ENCODE results near the gene ALX3.

ALX3 gene

GRCh38 chr1:110063781-110064180, 6.7 kb downstream of the ALX3 start:
- DNase-seq, result no peak

GRCh38 chr1:110062612-110063011, 7.9 kb downstream of the ALX3 start:
- DNase-seq, result no peak

GRCh38 chr1:110061341-110061740, 9.1 kb downstream of the ALX3 start:
- DNase-seq, result no peak

- no peak for DNase-seq
These were observed 9.8 kb downstream of the ALX3 start for GRCh38 chr1:110060662-110061060.

DNA sequence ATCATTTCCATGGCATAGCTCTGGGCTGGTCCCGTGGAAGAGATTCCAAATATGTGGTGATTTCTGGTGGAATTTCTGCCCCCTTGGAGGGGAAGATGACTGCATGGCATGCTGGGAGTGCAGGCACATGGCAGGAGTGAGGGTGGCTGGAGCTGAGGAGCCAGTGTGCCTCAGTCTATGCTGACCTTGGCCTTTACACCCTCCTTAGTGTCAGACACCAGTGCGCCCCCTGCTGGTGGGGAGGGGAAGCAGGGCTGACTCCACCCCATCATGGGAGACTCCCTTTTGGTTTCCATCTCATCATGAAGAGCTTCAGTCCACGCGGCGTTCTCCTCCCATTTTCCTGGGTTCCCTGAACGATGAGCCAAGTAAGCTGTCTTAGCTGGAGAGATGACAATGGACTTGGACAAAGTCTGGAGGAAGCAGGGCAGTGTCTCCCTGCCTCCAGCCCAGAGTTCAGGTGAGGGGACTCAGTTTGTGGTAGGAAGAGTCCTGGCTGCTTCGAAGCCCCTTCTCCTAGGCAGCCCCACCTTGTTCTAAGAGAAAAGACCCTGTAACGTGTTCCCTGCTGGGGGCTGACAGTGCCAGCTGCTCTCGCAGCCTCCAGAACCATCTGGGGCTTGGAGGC, 10.3 kb downstream of the ALX3 start:
- DNase-seq, result no peak

DNA sequence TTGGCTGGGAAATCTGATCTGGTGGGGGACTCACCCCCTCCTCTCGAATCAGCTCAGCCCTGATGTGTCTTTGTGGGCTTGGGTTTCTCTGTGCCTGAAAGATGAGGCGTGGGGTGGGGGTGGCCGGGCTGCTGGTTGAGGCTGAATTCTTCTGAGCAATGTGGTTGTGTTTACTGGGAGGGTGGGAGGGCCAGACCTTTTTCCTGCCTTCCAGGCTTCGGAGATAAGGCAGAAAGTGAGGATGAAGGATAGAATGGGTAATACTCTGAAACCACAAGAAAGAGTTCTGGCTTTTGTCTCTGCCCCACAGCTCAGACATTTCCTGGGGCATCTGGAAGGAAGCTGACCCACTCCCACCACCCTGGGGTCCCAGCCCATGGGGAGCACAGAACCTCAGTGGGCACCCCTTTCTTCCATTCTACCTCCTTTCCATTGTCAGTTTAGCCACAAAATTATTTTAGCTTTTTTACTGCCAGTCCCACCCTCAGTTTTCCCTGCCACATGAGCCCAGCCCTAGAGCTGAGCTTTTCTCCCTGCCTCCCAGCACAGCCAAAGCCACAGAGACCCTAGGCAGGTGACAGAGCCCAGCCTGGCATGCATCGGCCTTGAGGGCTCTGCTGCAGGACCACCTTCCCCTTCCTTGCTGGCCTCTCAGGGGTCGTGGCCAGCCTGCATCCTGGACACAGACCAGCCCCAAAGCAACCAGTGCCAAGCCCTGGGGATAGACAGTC, 11.2 kb downstream of the ALX3 start:
- DNase-seq, result no peak

DNA sequence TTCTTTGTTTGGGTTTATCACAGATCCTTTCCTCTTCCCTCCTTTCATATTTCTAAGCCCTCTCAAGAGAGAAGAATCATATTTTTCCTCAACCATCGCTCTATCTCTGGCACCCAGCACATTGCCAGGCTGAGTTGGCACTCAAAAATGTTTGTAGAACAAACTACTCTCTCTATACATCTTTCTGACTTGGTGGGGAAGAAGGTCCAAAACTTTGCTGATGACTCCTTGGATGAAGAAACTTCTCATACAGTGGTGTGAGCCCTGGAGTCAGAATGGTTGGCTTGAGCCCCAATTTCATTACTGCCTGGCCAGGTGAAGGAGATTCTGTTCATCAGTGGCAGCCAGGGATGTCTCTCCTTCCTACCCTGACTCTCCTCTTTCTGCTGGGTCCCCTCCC, 11.9 kb downstream of the ALX3 start:
- no peak for DNase-seq

DNA sequence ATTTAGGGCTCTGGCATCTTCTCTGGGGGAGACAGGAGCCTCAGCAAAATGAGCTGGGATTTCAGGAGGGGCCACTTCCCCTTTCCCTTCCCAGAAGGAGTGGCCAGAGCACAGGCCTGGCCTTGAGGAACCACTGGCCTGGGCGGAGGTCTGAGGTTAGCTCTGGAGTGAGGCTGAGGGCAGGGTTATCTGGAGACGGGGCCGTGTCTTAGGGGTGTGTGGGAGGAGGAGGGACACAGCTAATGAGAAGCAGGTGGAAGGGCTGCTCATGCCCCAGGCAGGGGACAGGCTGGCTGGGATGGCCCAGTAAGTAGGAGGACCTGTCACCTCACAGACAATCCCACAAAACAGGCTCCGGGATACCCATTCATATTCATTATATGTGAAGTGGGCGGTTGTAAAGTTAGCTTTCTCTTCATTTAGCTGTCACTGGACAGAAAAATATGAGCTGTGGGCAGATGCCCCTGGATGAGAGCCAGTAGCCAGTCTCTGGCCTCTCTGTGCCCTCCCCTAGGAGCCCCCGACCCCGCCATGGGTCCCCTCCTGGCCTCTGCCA, 12.4 kb downstream of the ALX3 start:
- no peak for DNase-seq

DNA sequence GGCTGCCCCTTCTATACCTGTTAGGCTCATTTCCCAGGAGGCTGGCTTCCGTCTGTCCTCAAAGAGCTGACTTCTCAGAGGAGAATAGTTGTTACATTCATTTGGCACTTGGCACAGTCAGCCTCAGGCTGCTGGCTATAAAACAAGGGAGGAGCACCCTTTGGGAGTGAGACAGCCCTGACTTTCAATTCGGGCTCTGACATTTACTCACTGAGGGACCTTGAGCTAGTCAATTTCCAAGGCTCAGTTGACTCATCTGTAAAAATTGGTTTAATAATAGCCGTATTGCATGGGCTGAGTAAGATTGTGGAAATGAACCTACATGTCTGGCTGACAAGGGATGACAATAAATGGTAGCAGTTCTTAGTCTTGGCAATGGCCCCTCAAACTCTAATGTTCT, 13.7 kb downstream of the ALX3 start:
- DNase-seq, result no peak

DNA sequence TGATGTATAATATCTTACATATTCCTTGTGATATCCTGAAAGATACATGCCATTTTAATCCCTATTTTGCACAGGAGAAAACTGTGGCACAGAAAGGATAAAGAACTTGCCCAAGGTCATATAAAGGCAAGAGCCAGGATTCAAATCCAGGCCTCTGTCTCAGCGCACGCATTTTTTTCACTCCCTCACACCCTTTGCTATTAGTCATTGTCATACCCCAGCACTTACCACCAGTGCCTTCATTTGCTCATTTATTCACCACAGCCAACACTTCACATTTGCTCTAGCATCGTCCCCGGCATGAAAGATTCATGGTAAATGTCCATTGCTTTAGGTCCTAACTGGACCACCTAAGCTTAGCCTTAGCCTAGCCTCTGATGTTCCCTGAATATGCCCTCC, 14.2 kb downstream of the ALX3 start:
- no peak for DNase-seq

GRCh38 chr1:110055493-110056284, 14.8 kb downstream of the ALX3 start:
- DNase-seq, result no peak

DNA sequence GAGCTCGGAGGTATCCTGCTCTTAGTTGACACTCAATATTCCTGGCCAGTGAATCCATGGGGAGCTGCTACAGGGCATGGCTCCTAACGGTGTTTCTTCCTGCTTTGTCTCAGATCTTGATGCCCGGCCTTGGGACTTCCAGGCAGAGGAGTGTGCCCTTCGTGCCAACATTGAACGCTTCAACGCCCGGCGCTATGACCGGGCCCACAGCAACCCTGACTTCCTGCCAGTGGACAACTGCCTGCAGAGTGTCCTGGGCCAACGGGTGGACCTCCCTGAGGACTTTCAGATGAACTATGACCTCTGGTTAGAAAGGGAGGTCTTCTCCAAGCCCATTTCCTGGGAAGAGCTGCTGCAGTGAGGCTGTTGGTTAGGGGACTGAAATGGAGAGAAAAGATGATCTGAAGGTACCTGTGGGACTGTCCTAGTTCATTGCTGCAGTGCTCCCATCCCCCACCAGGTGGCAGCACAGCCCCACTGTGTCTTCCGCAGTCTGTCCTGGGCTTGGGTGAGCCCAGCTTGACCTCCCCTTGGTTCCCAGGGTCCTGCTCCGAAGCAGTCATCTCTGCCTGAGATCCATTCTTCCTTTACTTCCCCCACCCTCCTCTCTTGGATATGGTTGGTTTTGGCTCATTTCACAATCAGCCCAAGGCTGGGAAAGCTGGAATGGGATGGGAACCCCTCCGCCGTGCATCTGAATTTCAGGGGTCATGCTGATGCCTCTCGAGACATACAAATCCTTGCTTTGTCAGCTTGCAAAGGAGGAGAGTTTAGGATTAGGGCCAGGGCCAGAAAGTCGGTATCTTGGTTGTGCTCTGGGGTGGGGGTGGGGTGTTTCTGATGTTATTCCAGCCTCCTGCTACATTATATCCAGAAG, 16.7 kb downstream of the ALX3 start:
- DNase-seq, result no peak

DNA sequence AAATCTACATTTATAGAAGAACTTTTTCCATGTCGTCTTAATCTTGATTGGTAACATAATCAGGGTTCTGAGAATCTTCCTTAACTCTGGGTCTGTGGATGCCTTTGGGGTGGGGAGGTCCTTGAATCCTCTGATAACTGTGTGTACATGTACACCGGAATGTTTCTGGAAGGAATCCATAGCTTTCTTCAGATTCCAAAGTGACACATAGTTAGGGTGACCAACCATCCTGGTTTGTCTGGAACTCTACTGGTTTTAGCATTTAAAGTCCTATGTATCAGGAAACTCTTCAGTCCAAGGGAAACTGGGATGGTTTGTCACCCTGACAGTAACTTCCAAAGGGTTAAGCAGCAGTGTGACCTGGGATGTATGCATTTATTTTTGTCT, 19.2 kb downstream of the ALX3 start:
- no peak for DNase-seq

DNA sequence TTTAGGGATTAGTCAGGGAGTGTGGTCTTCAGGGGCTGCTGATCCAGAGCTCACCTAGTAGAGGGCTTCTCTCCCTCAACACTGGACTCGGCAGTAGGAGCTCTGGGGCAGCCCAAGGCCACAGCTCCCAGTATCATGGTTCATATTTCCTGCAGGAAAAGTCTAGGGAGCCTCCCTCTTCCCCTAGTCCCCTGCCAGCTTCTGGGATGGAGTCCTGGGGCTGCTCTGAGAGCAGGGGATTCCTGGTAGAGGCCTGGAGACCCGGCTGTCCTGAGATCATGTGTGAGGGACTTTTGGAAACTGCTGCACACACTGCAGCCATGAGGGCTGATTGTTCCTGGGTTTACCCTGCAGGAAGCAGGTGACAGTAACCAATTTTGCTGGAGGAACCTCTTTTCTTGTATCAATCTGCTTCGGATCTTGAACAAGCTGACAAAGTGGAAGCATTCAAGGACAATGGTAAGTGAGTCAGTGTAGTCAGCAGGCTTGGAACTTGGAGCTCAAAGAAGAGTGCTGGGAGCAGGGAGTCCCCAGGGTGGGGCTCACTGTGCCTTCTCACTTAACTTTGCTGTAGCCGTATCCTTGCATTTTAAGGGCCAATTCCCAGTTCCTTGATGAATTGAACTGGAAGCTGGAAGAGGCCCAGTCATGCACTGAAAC, 19.7 kb downstream of the ALX3 start:
- DNase-seq, result no peak

- DNase-seq, result no peak
These were observed 20.5 kb downstream of the ALX3 start for GRCh38 chr1:110049801-110050601.

DNA sequence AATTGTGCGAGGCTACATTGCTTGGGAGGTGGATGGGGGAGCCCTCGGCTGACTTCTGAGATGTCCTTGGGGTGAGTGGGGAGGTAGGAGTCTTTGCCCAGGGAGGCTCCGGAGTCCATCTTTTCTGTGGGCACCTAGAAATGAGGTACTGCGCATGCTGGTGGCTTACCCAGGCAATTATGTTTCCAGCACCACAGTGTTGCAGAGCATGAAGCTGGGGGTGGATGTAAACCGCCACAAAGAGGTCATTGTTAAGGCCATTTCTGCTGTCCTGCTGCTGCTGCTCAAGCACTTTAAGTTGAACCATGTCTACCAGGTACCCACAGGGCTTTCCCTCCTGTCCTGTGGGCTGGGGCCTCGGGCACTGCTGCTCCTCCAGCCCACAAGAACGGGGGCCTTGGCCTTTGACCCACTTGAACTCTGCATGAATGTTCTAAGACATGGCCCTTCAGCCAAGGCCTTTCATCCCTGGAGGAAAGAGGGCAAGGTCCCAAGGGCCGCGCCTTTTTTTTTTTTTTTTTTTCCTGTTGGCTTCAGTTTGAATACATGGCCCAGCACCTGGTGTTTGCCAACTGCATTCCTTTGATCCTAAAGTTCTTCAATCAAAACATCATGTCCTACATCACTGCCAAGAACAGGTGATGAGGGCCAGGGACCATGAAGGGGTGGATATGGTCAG, 21.4 kb downstream of the ALX3 start:
- no peak for DNase-seq

- DNase-seq, result no peak
These were observed 22.2 kb downstream of the ALX3 start for GRCh38 chr1:110048240-110048639.

DNA sequence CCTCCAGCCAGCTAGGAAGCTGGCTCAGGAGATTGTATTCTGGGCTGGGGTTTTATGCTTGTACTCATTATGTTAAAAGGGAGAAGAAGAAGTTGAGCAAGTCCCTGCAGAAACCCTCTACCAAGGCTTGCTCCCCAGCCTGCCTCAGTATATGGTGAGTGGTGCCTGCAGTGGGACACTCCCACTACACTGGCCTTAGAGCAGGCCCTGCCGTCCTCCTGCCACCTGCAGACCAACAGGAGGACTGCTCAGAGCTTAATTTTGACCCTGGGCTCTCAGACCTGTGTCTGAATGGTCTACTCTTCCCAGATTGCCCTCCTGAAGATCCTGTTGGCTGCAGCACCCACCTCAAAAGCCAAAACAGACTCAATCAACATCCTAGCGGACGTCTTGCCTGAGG, 23.0 kb downstream of the ALX3 start:
- no peak for DNase-seq

- no peak for DNase-seq
These were observed 27.5 kb downstream of the ALX3 start for GRCh38 chr1:110043016-110043415.

- DNase-seq, result no peak
These were observed 29.9 kb downstream of the ALX3 start for GRCh38 chr1:110040548-110040947.

GRCh38 chr1:110039641-110040040, 30.8 kb downstream of the ALX3 start:
- DNase-seq, result no peak
